ENCODE data around the gene ASTN2. TPM values are rescaled to one million over a fixed set of nuclear protein-coding genes. Genes with fewer than 3 reads are reported as not detected.

Gene ASTN2
- total and polyA plus RNA-seq, 9 of the 15 experiments (the other 6 are each of a cell fraction or from before 2014, with no cell fraction given) = 0.56 to 3.5 (median 1.9) TPM

- TF ChIP-seq REST (IDR thresholded peaks at IDR 0.05; ENCODE audit: borderline replicate concordance) (peak; percentile 29; the same call in 1 of the 2 replicates), REST (CRISPR knock-in tag; IDR thresholded peaks at IDR 0.05; ENCODE audit: low read depth) (no peak), PHTF2 (CRISPR knock-in tag; IDR thresholded peaks at IDR 0.05) (0 out of 2 replicates have a peak, but pooled peaks have one; percentile 59), ZNF695 (CRISPR knock-in tag; IDR thresholded peaks at IDR 0.05) (0 out of 2 replicates have a peak, but pooled peaks have one; percentile 3), RAD21 (CRISPR knock-in tag; conservative IDR thresholded peaks at IDR 0.05 in 1 of 2, IDR thresholded peaks at IDR 0.05 in 1 of 2) (peak in 1 of 2 experiments; percentile 36; a peak in 3 of 4 replicates), SPI1 (IDR thresholded peaks at IDR 0.05; ENCODE audit: borderline replicate concordance, low read depth, low read length) (peak; percentile 70; the same call in 1 of the 2 replicates), KAT7 (CRISPR knock-in tag; IDR thresholded peaks at IDR 0.05; ENCODE audit: borderline replicate concordance) (0 out of 2 replicates have a peak, but pooled peaks have one; percentile 28), MNT (conservative IDR thresholded peaks at IDR 0.05) (0 out of 4 replicates have a peak, but pooled peaks of 1 of the 2 experiments have one; percentile 22), ZBTB2 (IDR thresholded peaks at IDR 0.05) (peak; percentile 32; the same call in 1 of the 2 replicates), CGGBP1 (CRISPR knock-in tag; IDR thresholded peaks at IDR 0.05) (no peak), TBL1XR1 (IDR thresholded peaks at IDR 0.05; ENCODE audit: low read length in 2 of 2) (peak; percentile 65 to 95; a peak in 3 of 4 replicates), CC2D1A (IDR thresholded peaks at IDR 0.05) (peak; percentile 73; the same call in 1 of the 2 replicates)
Observed at GRCh38 chr9:116466271-116467235, 948.3 kb downstream of the ASTN2 start (continued).

All from K562 (cell line).